NCI-H1436 (cell line): ENCODE data around the gene GGA1.

Source experiments
- DNase-seq: peaks from one replicate; lab custom pipeline; 2025; lab: John Stamatoyannopoulos, UW

Gene GGA1

GRCh38 chr22:37674951-37675929 lies 66.6 kb downstream of the GGA1 start, which contains the start of gene LGALS1:
Gene LGALS1 (plus strand): TSS chr22:37675636. CDS start chr22:37675703, 67 bp downstream.
- DNase-seq: peak; percentile 20

- DNase-seq: no peak
Observed at GRCh38 chr22:37675930-37676735, 67.5 kb downstream of the GGA1 start.

- peak; percentile 72 for DNase-seq
Observed at GRCh38 chr22:37676736-37677492, 68.3 kb downstream of the GGA1 start.

GRCh38 chr22:37677493-37677974 lies 68.9 kb downstream of the GGA1 start:
- no peak for DNase-seq

- DNase-seq: no peak
Observed at GRCh38 chr22:37678372-37678771, 69.7 kb downstream of the GGA1 start.

GRCh38 chr22:37679670-37680069 lies 71.0 kb downstream of the GGA1 start:
- DNase-seq: no peak

- no peak for DNase-seq
Observed at GRCh38 chr22:37680191-37680851, 71.7 kb downstream of the GGA1 start.

- no peak for DNase-seq
Observed at GRCh38 chr22:37681001-37681424, 72.4 kb downstream of the GGA1 start.

- peak; percentile 64 for DNase-seq
Observed at GRCh38 chr22:37681556-37682049, 73.0 kb downstream of the GGA1 start.
